Esophagus muscularis mucosa (tissue), 3 donors: ENCODE measurements around the gene SRP19.

Experiments
- POLR2A ChIP-seq: fragments of 450-650 bp; IDR thresholded peaks from one replicate; pipeline ENCODE4 v1.6.1; 2017; ENCODE audit warnings: antibody characterized with exemption, moderate library complexity, mild to moderate bottlenecking, low read depth
- POLR2AphosphoS5 ChIP-seq, 2 donors: sonication (generic); formaldehyde crosslinking; IDR thresholded peaks; one replicate each; pipeline ENCODE4 v1.6.1; 2017; ENCODE audit warnings: antibody characterized with exemption in 2 of 2
- TF ChIP-seq, protein P1 (sequence below), 3 experiments: fragments of 200-600 bp in 2 of 3; fragments of 450-650 bp in 1 of 3; sonication (generic) in 2 of 3; IDR thresholded peaks; one replicate each; pipeline ENCODE4 v1.5.1; 2017 to 2019; ENCODE audit warnings: antibody characterized with exemption in 3 of 3, mild to moderate bottlenecking in 2 of 3, moderate library complexity in 1 of 3

DNA sequence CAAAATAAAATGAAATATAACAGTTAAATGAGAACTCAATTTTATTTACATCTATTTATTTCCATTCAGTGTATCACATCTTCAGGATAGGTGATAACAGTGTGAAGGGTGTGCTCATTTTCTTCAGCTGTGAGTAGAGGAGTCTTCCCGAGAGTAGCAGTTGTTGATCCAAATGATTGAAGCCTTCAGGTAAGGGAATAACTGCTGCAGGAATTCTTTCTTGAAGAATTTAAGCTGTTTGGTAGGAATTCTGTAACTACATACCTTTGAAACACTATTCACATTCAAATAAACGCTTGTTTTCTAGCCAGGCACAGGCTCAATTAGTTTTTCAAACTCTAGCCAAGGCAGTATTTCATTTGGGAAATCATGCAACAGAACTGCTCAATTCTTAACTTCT lies 15.3 kb downstream of the SRP19 start:
- TF ChIP-seq POLR2AphosphoS5 (IDR thresholded peaks at IDR 0.05) (no peak), POLR2A (no peak)
- TF ChIP-seq, protein P1, sequence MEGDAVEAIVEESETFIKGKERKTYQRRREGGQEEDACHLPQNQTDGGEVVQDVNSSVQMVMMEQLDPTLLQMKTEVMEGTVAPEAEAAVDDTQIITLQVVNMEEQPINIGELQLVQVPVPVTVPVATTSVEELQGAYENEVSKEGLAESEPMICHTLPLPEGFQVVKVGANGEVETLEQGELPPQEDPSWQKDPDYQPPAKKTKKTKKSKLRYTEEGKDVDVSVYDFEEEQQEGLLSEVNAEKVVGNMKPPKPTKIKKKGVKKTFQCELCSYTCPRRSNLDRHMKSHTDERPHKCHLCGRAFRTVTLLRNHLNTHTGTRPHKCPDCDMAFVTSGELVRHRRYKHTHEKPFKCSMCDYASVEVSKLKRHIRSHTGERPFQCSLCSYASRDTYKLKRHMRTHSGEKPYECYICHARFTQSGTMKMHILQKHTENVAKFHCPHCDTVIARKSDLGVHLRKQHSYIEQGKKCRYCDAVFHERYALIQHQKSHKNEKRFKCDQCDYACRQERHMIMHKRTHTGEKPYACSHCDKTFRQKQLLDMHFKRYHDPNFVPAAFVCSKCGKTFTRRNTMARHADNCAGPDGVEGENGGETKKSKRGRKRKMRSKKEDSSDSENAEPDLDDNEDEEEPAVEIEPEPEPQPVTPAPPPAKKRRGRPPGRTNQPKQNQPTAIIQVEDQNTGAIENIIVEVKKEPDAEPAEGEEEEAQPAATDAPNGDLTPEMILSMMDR (IDR thresholded peaks at IDR 0.05): no peak
